Endodermal cell (in vitro differentiated cells): ENCODE results near the gene ADGRL3. TPM values are rescaled to one million over a fixed set of nuclear protein-coding genes. Genes with fewer than 3 reads are reported as not detected.

Experiments
- DNase-seq: peaks from one replicate; pipeline ENCODE4 v3.0.0-alpha.2; 2017
- H3K27ac ChIP-seq: 2 replicates; pipeline ENCODE4 v1.5.1; 2013; ENCODE audit warnings: mild to moderate bottlenecking, low read depth, low read length, moderate library complexity
- H3K27me3 ChIP-seq: 2 replicates; pipeline ENCODE4 v1.6.1; 2013; ENCODE audit warnings: mild to moderate bottlenecking, low read length, moderate library complexity; ENCODE audit not compliant: insufficient read depth, control insufficient read depth, poor library complexity, severe bottlenecking
- H3K36me3 ChIP-seq: 2 replicates; pipeline ENCODE4 v1.7.0; 2013; ENCODE audit warnings: mild to moderate bottlenecking, low read length, moderate library complexity; ENCODE audit not compliant: control insufficient read depth, insufficient read depth
- H3K4me1 ChIP-seq: one replicate; pipeline ENCODE4 v1.7.0; 2013; ENCODE audit warnings: low read length; ENCODE audit not compliant: control insufficient read depth, insufficient read depth
- H3K4me3 ChIP-seq: 2 replicates; pipeline ENCODE4 v1.5.1; 2013; ENCODE audit warnings: mild to moderate bottlenecking, low read length, moderate library complexity
- H3K9ac ChIP-seq: 2 replicates; pipeline ENCODE4 v1.6.1; 2013; ENCODE audit warnings: mild to moderate bottlenecking, low read length, moderate library complexity; ENCODE audit not compliant: poor library complexity, severe bottlenecking; ENCODE audit errors: extremely low read depth
- H3K9me3 ChIP-seq: 2 replicates; pipeline ENCODE4 v1.6.1; 2013; ENCODE audit warnings: mild to moderate bottlenecking, low read length, moderate library complexity; ENCODE audit not compliant: control insufficient read depth
- H3K27ac Mint-ChIP-seq: 2 replicates; pipeline ENCODE4 v1.8.0; 2020; ENCODE audit warnings: mixed read lengths
- H3K27me3 Mint-ChIP-seq: 2 replicates; pipeline ENCODE4 v1.8.0; 2021; ENCODE audit warnings: mild to moderate bottlenecking, mixed read lengths; ENCODE audit not compliant: insufficient read depth
- H3K36me3 Mint-ChIP-seq: 2 replicates; pipeline ENCODE4 v1.8.0; 2020; ENCODE audit warnings: low read depth, mixed read lengths
- H3K4me1 Mint-ChIP-seq: 2 replicates; pipeline ENCODE4 v1.8.0; 2020; ENCODE audit warnings: mixed read lengths
- H3K4me3 Mint-ChIP-seq: 2 replicates; pipeline ENCODE4 v1.8.0; 2020; ENCODE audit warnings: mild to moderate bottlenecking, moderate library complexity, mixed read lengths
- H3K9me3 Mint-ChIP-seq: 2 replicates; pipeline ENCODE4 v1.8.0; 2020; ENCODE audit warnings: mild to moderate bottlenecking, mixed read lengths
- CTCF ChIP-seq: fragments of 200-600 bp; sonication (generic); conservative IDR thresholded peaks from 2 replicates; pipeline ENCODE4 v1.5.0; 2021; ENCODE audit warnings: antibody characterized with exemption, mild to moderate bottlenecking
- WGBS, 2 experiments: methylation state at CpG; one replicate each; pipeline versions ENCODE4 v1.1.5 to v1.1.7; 2013; ENCODE audit warnings: missing lambda C conversion rate in 2 of 2, mixed read lengths in 1 of 2; ENCODE audit not compliant: insufficient coverage in 1 of 2, insufficient read length in 1 of 2; 5-methylcytosine and 5-hydroxymethylcytosine counted together
- total RNA-seq, 2 donors: library from RNA; stranded (reverse); fragmentation: NEBNext Ultra II Directional in 1 of 2; extraction: Animal tissue kit (Norgen Biotek cat#: 25700) in 1 of 2; gene quantifications; 2 replicates in 1 of 2; 3 replicates in 1 of 2; pipeline ENCODE4 v1.2.1, GENCODE V29; 2021

ADGRL3 gene
- total RNA-seq, 2 donors from 2014 or later = 9.9 to 10.3 TPM

GRCh38 chr4:61520166-61520565 lies 320.0 kb downstream of the ADGRL3 start:
- H3K9me3 Mint-ChIP-seq = no peaks in the 10 kb centered on the region
- H3K36me3 Mint-ChIP-seq = no peaks in the 10 kb centered on the region
- H3K27me3 ChIP-seq = no peaks in the 10 kb centered on the region
- no peak overlapping the region for H3K9ac ChIP-seq
- DNase-seq = no peak
- no peaks in the 10 kb centered on the region for H3K27me3 Mint-ChIP-seq
- no peak overlapping the region for H3K4me3 ChIP-seq
- H3K4me1 ChIP-seq = no peaks in the 10 kb centered on the region
- H3K9me3 ChIP-seq = no peaks in the 10 kb centered on the region
- TF ChIP-seq CTCF = no peak
- H3K36me3 ChIP-seq = no peaks in the 10 kb centered on the region
- H3K4me1 Mint-ChIP-seq = peaks cover 17% of the 10 kb centered on the region
- peak overlapping the region; percentile 19 for H3K27ac Mint-ChIP-seq
- no peak overlapping the region for H3K27ac ChIP-seq
- H3K4me3 Mint-ChIP-seq = no peak overlapping the region

- Histone ChIP-seq H3K27ac (no peak overlapping the region), H3K27me3 (no peaks in the 10 kb centered on the region), H3K4me1 (no peaks in the 10 kb centered on the region), H3K9me3 (no peaks in the 10 kb centered on the region), H3K9ac (no peak overlapping the region), H3K36me3 (no peaks in the 10 kb centered on the region), H3K4me3 (no peak overlapping the region)
- Mint-ChIP-seq H3K27me3 (no peaks in the 10 kb centered on the region), H3K36me3 (no peaks in the 10 kb centered on the region), H3K9me3 (no peaks in the 10 kb centered on the region), H3K27ac (no peak overlapping the region), H3K4me3 (no peak overlapping the region), H3K4me1 (peaks cover 17% of the 10 kb centered on the region)
- no peak for TF ChIP-seq CTCF
- peak; percentile 50 for DNase-seq
- WGBS, 2 experiments = 91% methylated on average over 1 of the region's 1 CpG; no CpG with 5 or more reads in 1 of the 2 experiments
Measured at GRCh38 chr4:61520681-61521160, 320.6 kb downstream of the ADGRL3 start.

- no peak overlapping the region for H3K4me3 Mint-ChIP-seq
- H3K27me3 Mint-ChIP-seq = no peaks in the 10 kb centered on the region
- no peaks in the 10 kb centered on the region for H3K36me3 Mint-ChIP-seq
- H3K27ac Mint-ChIP-seq = no peak overlapping the region
- TF ChIP-seq CTCF = no peak
- no peak for DNase-seq
- Histone ChIP-seq H3K4me1 (no peaks in the 10 kb centered on the region), H3K27me3 (no peaks in the 10 kb centered on the region), H3K27ac (no peak overlapping the region), H3K9ac (no peak overlapping the region), H3K9me3 (no peaks in the 10 kb centered on the region), H3K36me3 (no peaks in the 10 kb centered on the region), H3K4me3 (no peak overlapping the region)
- 75 to 89% methylated on average over 1 of the region's 1 CpG for WGBS, 2 experiments
- peaks cover 17% of the 10 kb centered on the region for H3K4me1 Mint-ChIP-seq
- H3K9me3 Mint-ChIP-seq = no peaks in the 10 kb centered on the region
Measured at GRCh38 chr4:61521451-61521850, 321.3 kb downstream of the ADGRL3 start.
